ENCODE measurements around the gene QRICH2. TPM values are rescaled to one million over a fixed set of nuclear protein-coding genes. Genes with fewer than 3 reads are reported as not detected.

Gene QRICH2
- total and polyA plus RNA-seq, 11 donors, result 1.0 to 2.7 (median 1.6) TPM

GRCh38 chr17:76240461-76241203 lies 67.4 kb downstream of the QRICH2 start, which contains the start of gene RNF157:
Gene RNF157, minus strand, starts transcription at chr17:76240493. Its CDS starts 253 bp downstream, at chr17:76240240.
- intact Hi-C loops (cut with DNase I), result loop anchor here in 3 of 10 donors (1.0 to 5.0 kb wide), 2 partner anchors 24 to 43 kb away; no protein-coding TSS in a partner anchor
- no peaks in the 10 kb centered on the region for H3K36me3 ChIP-seq
- WGBS, 4 donors, result 0 to 2% (median 1%) methylated on average over 19 to 102 of the region's 102 CpGs
- ATAC-seq (peak; percentile 75 to 91 (median 86)), DNase-seq (peak; percentile 62 to 84 (median 71))
- peak within 1 kb of the TSS; percentile 36 to 78 (median 68) for H3K4me3 ChIP-seq
- peak within 1 kb of the TSS in 9 of 12 donors; percentile 24 to 59 (median 46) for H3K27ac ChIP-seq
- H3K27me3 ChIP-seq, result peaks cover 0 to 37% (median 0%) of the 10 kb centered on the region in 9 donors
- no peaks in the 10 kb centered on the region for H3K9me3 ChIP-seq
- peak in 1 of 2 donors; percentile 29 for TF ChIP-seq POLR2A (IDR thresholded peaks at IDR 0.05)
- no peak for TF ChIP-seq CTCF (IDR thresholded peaks at IDR 0.05)
- H3K4me1 ChIP-seq, result peaks cover 0 to 27% (median 9%) of the 10 kb centered on the region in 12 donors

GRCh38 chr17:76239538-76240274 lies 68.4 kb downstream of the QRICH2 start:
- DNase-seq, result peak in 1 of 5 donors; percentile 24
- peaks cover 0 to 26% (median 9%) of the 10 kb centered on the region in 12 donors for H3K4me1 ChIP-seq
- 1 to 6% (median 4%) methylated on average over 26 to 75 of the region's 75 CpGs for WGBS, 4 donors
- peak in 1 of 4 donors; percentile 23 for ATAC-seq
- H3K27me3 ChIP-seq, result peaks cover 0 to 37% (median 0%) of the 10 kb centered on the region in 9 donors
- intact Hi-C loops (cut with DNase I), result loop anchor here in 3 of 10 donors (1.0 to 5.0 kb wide), 2 partner anchors 25 to 42 kb away; no protein-coding TSS in a partner anchor
- no peak for TF ChIP-seq POLR2A (IDR thresholded peaks at IDR 0.05)
- TF ChIP-seq CTCF (IDR thresholded peaks at IDR 0.05), result no peak
- no peaks in the 10 kb centered on the region for H3K36me3 ChIP-seq
- no peaks in the 10 kb centered on the region for H3K9me3 ChIP-seq
- peak overlapping the region in 5 of 12 donors; percentile 12 to 59 (median 47) for H3K27ac ChIP-seq
- H3K4me3 ChIP-seq, result peak overlapping the region; percentile 26 to 78 (median 59)

GRCh38 chr17:76238847-76239537 lies 69.1 kb downstream of the QRICH2 start:
- H3K36me3 ChIP-seq, result no peaks in the 10 kb centered on the region
- DNase-seq (no peak), ATAC-seq (no peak)
- H3K27ac ChIP-seq, result no peak overlapping the region
- 67 to 74% (median 69%) methylated on average over 11 of the region's 11 CpGs for WGBS, 4 donors
- intact Hi-C loops (cut with DNase I), result no loop called here
- peak overlapping the region in 5 of 12 donors; percentile 50 to 67 (median 60) for H3K4me3 ChIP-seq
- TF ChIP-seq CTCF (IDR thresholded peaks at IDR 0.05), result no peak
- no peak for TF ChIP-seq POLR2A (IDR thresholded peaks at IDR 0.05)
- H3K27me3 ChIP-seq, result peaks cover 0 to 36% (median 0%) of the 10 kb centered on the region in 9 donors
- no peaks in the 10 kb centered on the region for H3K9me3 ChIP-seq
- peaks cover 0 to 19% (median 9%) of the 10 kb centered on the region in 12 donors for H3K4me1 ChIP-seq
